Stomach (tissue), 9 donors: ENCODE results near the gene ANKS1B. TPM values are rescaled to one million over a fixed set of nuclear protein-coding genes. Genes with fewer than 3 reads are reported as not detected.
"Not testable (repeated sequence)": the region's sequence is repeated elsewhere in the genome, so short reads cannot be mapped to it uniquely, and the experiment has no call there.

ENCODE experiments used
- DNase-seq, 2 donors: peaks; one replicate each; pipeline versions ENCODE4 v3.0.0 to v3.0.0-alpha.2; 2013 to 2019
- H3K27ac ChIP-seq, 5 donors: fragments of 200-600 bp in 4 of 5; sonication (generic) in 4 of 5; one replicate each; pipeline ENCODE4 v1.5.1; 2013 to 2019; ENCODE audit warnings: mild to moderate bottlenecking in 1 of 5, moderate library complexity in 1 of 5
- H3K27me3 ChIP-seq, 3 donors: fragments of 200-600 bp; sonication (generic); one replicate each; pipeline ENCODE4 v1.5.1; 2017 to 2019; ENCODE audit warnings: mixed run types in 1 of 3
- H3K36me3 ChIP-seq, 4 donors: fragments of 200-600 bp; sonication (generic); 1 replicate in 3 of 4; 2 replicates in 1 of 4; pipeline ENCODE4 v1.5.1; 2016 to 2019
- H3K4me1 ChIP-seq, 4 donors: fragments of 200-600 bp; sonication (generic); one replicate each; pipeline ENCODE4 v1.5.1; 2016 to 2019
- H3K4me3 ChIP-seq, 4 donors: fragments of 200-600 bp; sonication (generic) in 3 of 4; one replicate each; pipeline ENCODE4 v1.5.1; 2016 to 2019; ENCODE audit warnings: mild to moderate bottlenecking in 1 of 4
- H3K9me3 ChIP-seq, 4 donors: fragments of 200-600 bp; sonication (generic); one replicate each; pipeline ENCODE4 v1.5.1; 2016 to 2019
- EP300 ChIP-seq: sonication (generic); formaldehyde crosslinking; IDR thresholded peaks from one replicate; pipeline ENCODE4 v1.6.1; 2017; ENCODE audit warnings: antibody characterized with exemption
- POLR2A ChIP-seq, 4 donors: fragments of 450-650 bp; IDR thresholded peaks; one replicate each; pipeline ENCODE4 v1.6.1; 2016; ENCODE audit warnings: antibody characterized with exemption in 4 of 4, control low read depth in 2 of 4, mild to moderate bottlenecking in 1 of 4, moderate library complexity in 1 of 4
- POLR2AphosphoS5 ChIP-seq, 3 donors: sonication (generic); formaldehyde crosslinking; IDR thresholded peaks; one replicate each; pipeline ENCODE4 v1.6.1; 2016; ENCODE audit warnings: antibody characterized with exemption in 3 of 3
- WGBS, 5 donors: extraction: QIAGEN DNeasy Blood & Tissue Kit in 3 of 5; methylation state at CpG; one replicate each; pipeline versions ENCODE4 v1.1.5 to v1.1.7; 2013 to 2018; 5-methylcytosine and 5-hydroxymethylcytosine counted together
- intact Hi-C: fragments of 100-400 bp; cut with DNase I; formaldehyde crosslinking; loops from one replicate; pipeline ENCODE4 v1.15.1; 2023; ENCODE audit warnings: low total_unique reads
- polyA plus RNA-seq, 3 donors: library from polyadenylated mRNA; stranded (reverse); fragments of 200-250 nt; gene quantifications; one replicate each; pipeline ENCODE4 v1.2.3, GENCODE V29; 2013
- total RNA-seq, 5 donors: library from RNA; depleted of rRNA; stranded (reverse); fragments of >200 nt; gene quantifications; one replicate each; pipeline versions ENCODE4 v1.1.0 to v1.2.3, GENCODE V29; 2014 to 2016
- TF ChIP-seq, protein P1 (sequence below), 7 experiments: fragments of 450-650 bp in 4 of 7; fragments of 200-600 bp in 3 of 7; sonication (generic) in 3 of 7; IDR thresholded peaks; one replicate each; pipeline ENCODE4 v1.5.1; 2016 to 2019; ENCODE audit warnings: antibody characterized with exemption in 7 of 7, control low read depth in 2 of 7, mild to moderate bottlenecking in 1 of 7
- donor health status: healthy with polysubstance abuse.
- donor health status: Bipolar disorder and iron deficiency.
- donor health status: healthy.

The ANKS1B gene
- total and polyA plus RNA-seq, 8 donors = 0.73 to 26.8 (median 2.2) TPM; not detected in 2

DNA sequence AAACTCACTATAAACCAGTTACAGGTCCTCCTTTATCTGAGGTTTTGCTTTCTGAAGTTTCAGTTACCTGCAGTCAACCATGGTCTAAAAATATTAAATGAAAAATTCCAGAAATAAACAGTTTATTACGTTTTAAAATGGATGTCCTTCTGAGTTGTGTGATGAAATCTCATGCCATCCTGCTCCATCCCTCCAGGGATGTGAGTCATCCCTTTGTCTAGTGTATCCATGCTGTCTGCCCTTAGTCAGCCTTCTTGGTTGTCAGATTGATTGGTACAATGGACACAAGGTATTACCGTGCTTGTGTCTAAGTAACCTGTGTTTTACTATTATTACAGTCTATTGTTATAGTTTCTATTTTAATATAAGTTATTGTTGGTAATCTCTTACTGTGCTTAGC, 1011.3 kb downstream of the ANKS1B start:
- H3K9me3 ChIP-seq = no peaks in the 10 kb centered on the region
- no peak overlapping the region for H3K4me3 ChIP-seq
- no peaks in the 10 kb centered on the region for H3K27me3 ChIP-seq
- TF ChIP-seq POLR2A (IDR thresholded peaks at IDR 0.05) = no peak
- TF ChIP-seq, protein P1, sequence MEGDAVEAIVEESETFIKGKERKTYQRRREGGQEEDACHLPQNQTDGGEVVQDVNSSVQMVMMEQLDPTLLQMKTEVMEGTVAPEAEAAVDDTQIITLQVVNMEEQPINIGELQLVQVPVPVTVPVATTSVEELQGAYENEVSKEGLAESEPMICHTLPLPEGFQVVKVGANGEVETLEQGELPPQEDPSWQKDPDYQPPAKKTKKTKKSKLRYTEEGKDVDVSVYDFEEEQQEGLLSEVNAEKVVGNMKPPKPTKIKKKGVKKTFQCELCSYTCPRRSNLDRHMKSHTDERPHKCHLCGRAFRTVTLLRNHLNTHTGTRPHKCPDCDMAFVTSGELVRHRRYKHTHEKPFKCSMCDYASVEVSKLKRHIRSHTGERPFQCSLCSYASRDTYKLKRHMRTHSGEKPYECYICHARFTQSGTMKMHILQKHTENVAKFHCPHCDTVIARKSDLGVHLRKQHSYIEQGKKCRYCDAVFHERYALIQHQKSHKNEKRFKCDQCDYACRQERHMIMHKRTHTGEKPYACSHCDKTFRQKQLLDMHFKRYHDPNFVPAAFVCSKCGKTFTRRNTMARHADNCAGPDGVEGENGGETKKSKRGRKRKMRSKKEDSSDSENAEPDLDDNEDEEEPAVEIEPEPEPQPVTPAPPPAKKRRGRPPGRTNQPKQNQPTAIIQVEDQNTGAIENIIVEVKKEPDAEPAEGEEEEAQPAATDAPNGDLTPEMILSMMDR (IDR thresholded peaks at IDR 0.05) = no peak
- no peak for TF ChIP-seq POLR2AphosphoS5 (IDR thresholded peaks at IDR 0.05)
- no peak for TF ChIP-seq EP300
- intact Hi-C loops = no loop called here
- no peak for DNase-seq
- 65 to 76% (median 72%) methylated on average over 2 of the region's 2 CpGs for WGBS, 5 donors
- H3K4me1 ChIP-seq = no peaks in the 10 kb centered on the region
- H3K27ac ChIP-seq = no peak overlapping the region
- no peaks in the 10 kb centered on the region for H3K36me3 ChIP-seq

DNA sequence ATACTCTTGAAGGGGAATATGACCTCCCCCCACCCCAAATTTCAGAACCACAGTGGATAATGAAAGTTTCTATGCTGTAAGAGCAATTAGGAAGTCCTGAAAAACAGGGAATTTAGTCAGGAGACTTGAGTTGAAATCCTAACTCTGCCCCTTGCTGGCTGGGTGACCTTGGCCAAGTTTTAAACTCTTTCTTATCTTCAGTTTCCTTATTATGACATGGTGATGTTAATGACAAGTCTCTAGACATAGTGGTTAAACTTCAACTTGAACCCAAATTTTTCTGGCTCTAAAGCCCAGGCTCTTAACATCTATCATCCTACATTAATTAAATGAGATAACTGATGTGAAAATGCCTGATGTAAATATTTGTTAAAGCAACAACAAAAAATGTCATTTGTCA, 1013.8 kb downstream of the ANKS1B start:
- H3K4me1 ChIP-seq = no peaks in the 10 kb centered on the region
- H3K27me3 ChIP-seq = no peaks in the 10 kb centered on the region
- no peaks in the 10 kb centered on the region for H3K36me3 ChIP-seq
- intact Hi-C loops = no loop called here
- H3K27ac ChIP-seq = no peak overlapping the region
- no peak for TF ChIP-seq POLR2A (IDR thresholded peaks at IDR 0.05)
- TF ChIP-seq POLR2AphosphoS5 (IDR thresholded peaks at IDR 0.05) = no peak
- TF ChIP-seq EP300 = no peak
- TF ChIP-seq, protein P1 (IDR thresholded peaks at IDR 0.05) = no peak
- H3K4me3 ChIP-seq = no peak overlapping the region
- DNase-seq = no peak
- H3K9me3 ChIP-seq = no peaks in the 10 kb centered on the region

DNA sequence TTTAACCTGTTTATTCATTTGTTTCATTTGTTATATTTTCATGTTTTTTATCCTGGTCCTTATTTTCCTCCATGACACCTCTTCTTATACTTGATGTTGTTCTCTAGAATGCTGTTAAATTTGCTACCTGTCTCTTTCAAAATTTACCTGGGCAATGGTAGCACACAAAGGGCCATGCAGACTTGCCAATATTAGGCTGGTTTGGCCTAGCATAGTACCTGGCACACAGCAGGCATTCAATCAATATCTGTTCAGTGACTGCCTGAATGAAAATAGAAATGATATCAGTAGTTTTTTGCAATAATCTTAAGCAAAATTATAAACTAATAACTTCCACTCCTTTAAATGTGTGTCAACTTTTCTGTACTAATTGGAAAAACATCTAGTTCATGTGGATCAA, 1014.5 kb downstream of the ANKS1B start:
- H3K4me1 ChIP-seq = no peaks in the 10 kb centered on the region
- H3K36me3 ChIP-seq = no peaks in the 10 kb centered on the region
- intact Hi-C loops = no loop called here
- H3K27me3 ChIP-seq = no peaks in the 10 kb centered on the region
- no peaks in the 10 kb centered on the region for H3K9me3 ChIP-seq
- no peak overlapping the region for H3K27ac ChIP-seq
- DNase-seq = no peak
- TF ChIP-seq, protein P1 (IDR thresholded peaks at IDR 0.05) = no peak
- TF ChIP-seq POLR2A (IDR thresholded peaks at IDR 0.05) (no peak), POLR2AphosphoS5 (IDR thresholded peaks at IDR 0.05) (no peak), EP300 (no peak)
- H3K4me3 ChIP-seq = no peak overlapping the region

DNA sequence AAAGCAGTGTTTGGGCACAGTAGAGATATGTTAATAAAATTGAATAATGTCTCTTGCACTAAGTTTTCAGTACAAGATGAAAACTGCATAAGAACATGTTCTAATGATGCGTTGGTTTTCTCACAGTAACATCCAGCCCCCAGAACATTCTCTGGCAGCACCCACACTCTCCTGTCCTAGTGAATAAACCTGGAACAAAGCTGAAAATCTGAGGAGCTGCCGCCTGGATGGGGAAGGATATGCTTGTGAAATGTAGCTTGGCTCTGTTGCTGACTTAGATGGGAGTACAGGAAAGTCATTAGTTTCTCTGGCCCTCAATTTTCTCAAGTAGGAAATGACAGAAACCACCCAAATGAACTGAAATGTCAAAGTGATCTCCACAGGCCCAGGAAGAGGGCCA, 1015.8 kb downstream of the ANKS1B start:
- WGBS, 5 donors = 74 to 87% (median 84%) methylated on average over 2 of the region's 2 CpGs
- Histone ChIP-seq H3K9me3 (no peaks in the 10 kb centered on the region), H3K27me3 (no peaks in the 10 kb centered on the region), H3K36me3 (no peaks in the 10 kb centered on the region), H3K4me1 (no peaks in the 10 kb centered on the region), H3K4me3 (no peak overlapping the region), H3K27ac (no peak overlapping the region)
- no peak for DNase-seq
- TF ChIP-seq POLR2AphosphoS5 (IDR thresholded peaks at IDR 0.05) (no peak), POLR2A (IDR thresholded peaks at IDR 0.05) (no peak), EP300 (no peak)
- TF ChIP-seq, protein P1 (IDR thresholded peaks at IDR 0.05) = no peak
- intact Hi-C loops = no loop called here

DNA sequence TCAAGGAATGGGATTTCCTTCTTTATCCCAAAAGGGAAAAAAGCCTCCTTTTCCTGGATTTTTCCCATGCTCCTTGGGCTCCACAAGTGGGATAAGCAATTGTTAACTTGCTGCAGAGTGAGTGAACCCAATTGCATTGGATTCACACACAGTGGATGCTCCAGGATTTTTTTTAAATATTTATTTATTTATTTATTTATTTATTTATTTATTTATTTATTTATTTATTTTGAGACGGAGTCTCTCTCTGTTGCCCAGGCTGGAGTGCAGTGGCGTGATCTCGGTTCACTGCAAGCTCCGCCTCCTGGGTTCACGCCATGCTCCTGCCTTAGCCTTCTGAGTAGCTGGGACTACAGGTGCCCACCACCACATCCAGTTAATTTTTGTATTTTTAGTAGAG, 1027.6 kb downstream of the ANKS1B start:
- H3K36me3 ChIP-seq, intact Hi-C loops, H3K9me3 ChIP-seq, H3K4me3 ChIP-seq, H3K27ac ChIP-seq, H3K4me1 ChIP-seq, DNase-seq, H3K27me3 ChIP-seq: not testable (repeated sequence)
- 90 to 94% (median 91%) methylated on average over 5 of the region's 5 CpGs for WGBS, 5 donors
